Measurements from ENCODE around the gene AGPAT2.

AGPAT2 gene

GRCh38 chr9:136676920-136677686 is 10.2 kb downstream of the AGPAT2 start:
- Mint-ChIP-seq H3K27me3 (no peaks in the 10 kb centered on the region), H3K9me3 (no peaks in the 10 kb centered on the region), H3K4me3 (no peak overlapping the region), H3K36me3 (no peaks in the 10 kb centered on the region), H3K4me1 (no peaks in the 10 kb centered on the region), H3K27ac (no peak overlapping the region)

- no peaks in the 10 kb centered on the region for H3K27me3 Mint-ChIP-seq
- no peaks in the 10 kb centered on the region for H3K4me1 Mint-ChIP-seq
- no peaks in the 10 kb centered on the region for H3K36me3 Mint-ChIP-seq
Measured at GRCh38 chr9:136676297-136676794, 10.9 kb downstream of the AGPAT2 start.

GRCh38 chr9:136675477-136676296 is 11.6 kb downstream of the AGPAT2 start:
- H3K27me3 Mint-ChIP-seq, result no peaks in the 10 kb centered on the region
- H3K9me3 Mint-ChIP-seq, result no peaks in the 10 kb centered on the region
- H3K4me3 Mint-ChIP-seq, result no peak overlapping the region
- H3K36me3 Mint-ChIP-seq, result no peaks in the 10 kb centered on the region
- H3K4me1 Mint-ChIP-seq, result no peaks in the 10 kb centered on the region
- H3K27ac Mint-ChIP-seq, result no peak overlapping the region

More at GRCh38 chr9:136676297-136676794, 10.9 kb downstream of the AGPAT2 start:
- H3K9me3 Mint-ChIP-seq, result no peaks in the 10 kb centered on the region
- H3K4me3 Mint-ChIP-seq, result no peak overlapping the region
- H3K27ac Mint-ChIP-seq, result no peak overlapping the region

- H3K4me3 Mint-ChIP-seq, result no peak overlapping the region
- no peaks in the 10 kb centered on the region for H3K36me3 Mint-ChIP-seq
- H3K27me3 Mint-ChIP-seq, result no peaks in the 10 kb centered on the region
- H3K27ac Mint-ChIP-seq, result no peak overlapping the region
- no peaks in the 10 kb centered on the region for H3K4me1 Mint-ChIP-seq
- H3K9me3 Mint-ChIP-seq, result no peaks in the 10 kb centered on the region
Measured at GRCh38 chr9:136674786-136675349, 12.4 kb downstream of the AGPAT2 start.

- Mint-ChIP-seq H3K9me3 (no peaks in the 10 kb centered on the region), H3K4me1 (no peaks in the 10 kb centered on the region), H3K27ac (peak overlapping the region; percentile 30)
Measured at GRCh38 chr9:136673975-136674785, 13.1 kb downstream of the AGPAT2 start.

GRCh38 chr9:136673088-136673974 is 13.9 kb downstream of the AGPAT2 start:
- no peak overlapping the region for H3K4me3 Mint-ChIP-seq
- no peaks in the 10 kb centered on the region for H3K36me3 Mint-ChIP-seq
- no peak overlapping the region for H3K27ac Mint-ChIP-seq
- no peaks in the 10 kb centered on the region for H3K4me1 Mint-ChIP-seq
- H3K9me3 Mint-ChIP-seq, result no peaks in the 10 kb centered on the region
- peaks cover 2% of the 10 kb centered on the region for H3K27me3 Mint-ChIP-seq

More at GRCh38 chr9:136673975-136674785, 13.1 kb downstream of the AGPAT2 start:
- Mint-ChIP-seq H3K4me3 (no peak overlapping the region), H3K27me3 (no peaks in the 10 kb centered on the region), H3K36me3 (no peaks in the 10 kb centered on the region)

- Mint-ChIP-seq H3K4me1 (no peaks in the 10 kb centered on the region), H3K27me3 (peaks cover 2% of the 10 kb centered on the region), H3K4me3 (no peak overlapping the region), H3K27ac (no peak overlapping the region), H3K36me3 (no peaks in the 10 kb centered on the region), H3K9me3 (no peaks in the 10 kb centered on the region)
Measured at GRCh38 chr9:136672431-136673087, 14.7 kb downstream of the AGPAT2 start.

- Mint-ChIP-seq H3K4me3 (no peak overlapping the region), H3K27me3 (peaks cover 2% of the 10 kb centered on the region), H3K9me3 (no peaks in the 10 kb centered on the region), H3K36me3 (no peaks in the 10 kb centered on the region), H3K27ac (no peak overlapping the region), H3K4me1 (no peaks in the 10 kb centered on the region)
Measured at GRCh38 chr9:136671646-136672430, 15.4 kb downstream of the AGPAT2 start.

GRCh38 chr9:136671254-136671614 is 16.0 kb downstream of the AGPAT2 start:
- peaks cover 2% of the 10 kb centered on the region for H3K27me3 Mint-ChIP-seq
- H3K4me1 Mint-ChIP-seq, result no peaks in the 10 kb centered on the region
- no peak overlapping the region for H3K4me3 Mint-ChIP-seq
- H3K9me3 Mint-ChIP-seq, result no peaks in the 10 kb centered on the region
- no peaks in the 10 kb centered on the region for H3K36me3 Mint-ChIP-seq
- H3K27ac Mint-ChIP-seq, result no peak overlapping the region

GRCh38 chr9:136670576-136671253 is 16.5 kb downstream of the AGPAT2 start:
- no peak overlapping the region for H3K27ac Mint-ChIP-seq
- no peaks in the 10 kb centered on the region for H3K36me3 Mint-ChIP-seq
- H3K9me3 Mint-ChIP-seq, result no peaks in the 10 kb centered on the region
- peaks cover 2% of the 10 kb centered on the region for H3K27me3 Mint-ChIP-seq
- no peak overlapping the region for H3K4me3 Mint-ChIP-seq
- H3K4me1 Mint-ChIP-seq, result no peaks in the 10 kb centered on the region

- Mint-ChIP-seq H3K36me3 (no peaks in the 10 kb centered on the region), H3K4me3 (no peak overlapping the region), H3K27me3 (peaks cover 2% of the 10 kb centered on the region), H3K27ac (no peak overlapping the region), H3K9me3 (no peaks in the 10 kb centered on the region), H3K4me1 (no peaks in the 10 kb centered on the region)
Measured at GRCh38 chr9:136669791-136670464, 17.3 kb downstream of the AGPAT2 start.

- Mint-ChIP-seq H3K4me3 (no peak overlapping the region), H3K4me1 (no peaks in the 10 kb centered on the region), H3K36me3 (no peaks in the 10 kb centered on the region), H3K27me3 (peaks cover 3% of the 10 kb centered on the region), H3K9me3 (no peaks in the 10 kb centered on the region), H3K27ac (peak overlapping the region; percentile 12)
Measured at GRCh38 chr9:136668983-136669790, 18.1 kb downstream of the AGPAT2 start.

All from activated naive CD4-positive, alpha-beta T cell treated with anti-CD3 and anti-CD28 coated beads, Interleukin-2, amount 50 U/mL, for 24 hours (primary cell).